ENCODE results near the gene CDH26.

The CDH26 gene

GRCh38 chr20:60016406-60016805 lies 58.2 kb downstream of the CDH26 start:
- no peak for TF ChIP-seq ZFX (IDR thresholded peaks at IDR 0.05)
- TF ChIP-seq, protein P1, sequence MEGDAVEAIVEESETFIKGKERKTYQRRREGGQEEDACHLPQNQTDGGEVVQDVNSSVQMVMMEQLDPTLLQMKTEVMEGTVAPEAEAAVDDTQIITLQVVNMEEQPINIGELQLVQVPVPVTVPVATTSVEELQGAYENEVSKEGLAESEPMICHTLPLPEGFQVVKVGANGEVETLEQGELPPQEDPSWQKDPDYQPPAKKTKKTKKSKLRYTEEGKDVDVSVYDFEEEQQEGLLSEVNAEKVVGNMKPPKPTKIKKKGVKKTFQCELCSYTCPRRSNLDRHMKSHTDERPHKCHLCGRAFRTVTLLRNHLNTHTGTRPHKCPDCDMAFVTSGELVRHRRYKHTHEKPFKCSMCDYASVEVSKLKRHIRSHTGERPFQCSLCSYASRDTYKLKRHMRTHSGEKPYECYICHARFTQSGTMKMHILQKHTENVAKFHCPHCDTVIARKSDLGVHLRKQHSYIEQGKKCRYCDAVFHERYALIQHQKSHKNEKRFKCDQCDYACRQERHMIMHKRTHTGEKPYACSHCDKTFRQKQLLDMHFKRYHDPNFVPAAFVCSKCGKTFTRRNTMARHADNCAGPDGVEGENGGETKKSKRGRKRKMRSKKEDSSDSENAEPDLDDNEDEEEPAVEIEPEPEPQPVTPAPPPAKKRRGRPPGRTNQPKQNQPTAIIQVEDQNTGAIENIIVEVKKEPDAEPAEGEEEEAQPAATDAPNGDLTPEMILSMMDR (conservative IDR thresholded peaks at IDR 0.05) = no peak
- no peak overlapping the region for H3K27ac ChIP-seq

DNA sequence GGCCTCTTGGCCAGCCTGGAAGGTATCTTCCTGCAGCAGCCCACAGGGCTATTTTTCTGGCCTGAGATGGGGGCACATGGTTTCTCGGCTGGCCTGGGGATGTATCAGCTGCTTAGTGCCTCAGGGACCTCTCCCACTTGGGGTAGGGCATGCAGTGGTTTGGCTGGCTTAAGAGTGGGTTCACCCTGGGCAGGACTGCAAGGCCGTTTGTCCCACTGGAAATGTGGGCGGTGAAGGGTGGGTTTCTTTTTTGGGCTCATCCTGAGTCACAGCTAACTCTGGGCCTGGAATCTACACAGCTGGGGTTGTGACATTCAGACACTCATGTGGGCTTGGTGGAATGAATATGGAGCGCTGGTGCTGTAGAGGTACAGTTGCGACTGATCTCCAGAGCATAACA lies 62.0 kb downstream of the CDH26 start:
- TF ChIP-seq, protein P1 (conservative IDR thresholded peaks at IDR 0.05) = no peak
- TF ChIP-seq ZFX (IDR thresholded peaks at IDR 0.05) = no peak
- no peak overlapping the region for H3K27ac ChIP-seq

GRCh38 chr20:60021104-60021503 lies 62.9 kb downstream of the CDH26 start:
- H3K27ac ChIP-seq = no peak overlapping the region
- no peak for TF ChIP-seq ZFX (IDR thresholded peaks at IDR 0.05)
- TF ChIP-seq, protein P1 (conservative IDR thresholded peaks at IDR 0.05) = no peak

DNA sequence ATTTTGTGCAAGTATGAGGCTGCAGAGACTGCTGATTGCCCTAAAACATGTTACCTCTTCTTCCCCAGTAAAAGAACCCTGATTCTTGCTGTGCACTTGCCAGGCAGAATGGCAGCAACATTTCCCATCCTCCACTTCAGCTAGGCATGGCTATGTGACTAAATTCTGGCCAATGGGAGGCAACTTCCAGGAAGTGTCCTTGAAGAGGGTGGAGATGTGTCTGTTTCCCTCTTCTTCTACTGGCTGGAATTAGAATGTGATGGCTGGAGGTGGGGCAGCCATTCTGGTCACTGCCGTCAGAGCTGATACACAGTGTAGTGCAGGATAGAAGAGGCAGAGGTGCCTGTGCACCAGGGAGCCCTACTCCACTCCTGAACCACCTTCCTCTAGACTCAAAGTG lies 64.6 kb downstream of the CDH26 start:
- TF ChIP-seq, protein P1 (conservative IDR thresholded peaks at IDR 0.05) = no peak
- no peak for TF ChIP-seq ZFX (IDR thresholded peaks at IDR 0.05)
- H3K27ac ChIP-seq = no peak overlapping the region

GRCh38 chr20:60024245-60024644 lies 66.0 kb downstream of the CDH26 start:
- H3K27ac ChIP-seq = no peak overlapping the region
- no peak for TF ChIP-seq ZFX (IDR thresholded peaks at IDR 0.05)
- TF ChIP-seq, protein P1 (conservative IDR thresholded peaks at IDR 0.05) = no peak

DNA sequence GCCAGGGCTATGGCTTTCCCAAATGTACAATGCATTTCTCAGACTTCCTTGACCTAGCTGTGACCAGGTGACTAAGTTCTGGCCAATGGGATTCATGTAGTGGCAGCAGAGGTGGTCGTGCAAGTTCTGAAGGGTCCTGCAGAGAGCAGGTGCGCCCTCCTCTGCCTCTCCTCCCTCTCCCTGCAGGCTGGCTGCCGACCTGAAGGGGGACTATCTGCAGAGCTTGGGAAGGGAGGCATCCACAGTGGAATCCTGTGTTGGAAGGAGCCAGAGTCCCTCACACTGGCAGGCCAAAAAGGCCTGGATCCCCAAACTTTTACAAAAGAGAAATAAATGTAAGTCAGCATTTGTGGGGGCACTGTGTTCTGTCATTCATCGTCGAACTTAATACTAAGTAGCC lies 66.6 kb downstream of the CDH26 start:
- no peak overlapping the region for H3K27ac ChIP-seq
- TF ChIP-seq, protein P1 (conservative IDR thresholded peaks at IDR 0.05) = no peak
- TF ChIP-seq ZFX (IDR thresholded peaks at IDR 0.05) = no peak

- no peak overlapping the region for H3K27ac ChIP-seq
- no peak for TF ChIP-seq ZFX (IDR thresholded peaks at IDR 0.05)
- TF ChIP-seq, protein P1 (conservative IDR thresholded peaks at IDR 0.05) = no peak
Measured at GRCh38 chr20:60026010-60026409, 67.8 kb downstream of the CDH26 start.

All from C4-2B (cell line).